ENCODE results near the gene TYW3.

TYW3 gene

DNA sequence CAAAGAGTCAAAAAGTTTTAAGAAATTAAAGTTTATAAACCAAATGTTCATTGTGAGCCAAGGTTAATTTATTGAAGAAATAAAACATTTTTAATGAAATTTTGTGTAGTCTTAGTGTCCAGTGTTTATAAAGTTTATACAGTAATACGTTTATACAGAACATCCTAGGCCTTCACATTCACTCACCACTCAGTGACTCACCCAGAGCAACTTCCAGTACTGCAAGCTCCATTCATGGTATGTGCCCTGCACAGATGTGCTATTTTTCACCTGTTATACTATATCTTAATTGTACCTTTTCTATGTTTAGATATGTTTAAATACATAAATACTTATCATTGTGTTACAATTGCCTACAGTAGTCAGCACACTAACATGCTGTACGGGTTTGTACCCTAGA, 33.6 kb downstream of the TYW3 start (continued):
- TF ChIP-seq ZNF704 (tag by site-specific recombination; IDR thresholded peaks at IDR 0.05) (no peak), OSR2 (tag by site-specific recombination; IDR thresholded peaks at IDR 0.05) (no peak), PBX3 (CRISPR knock-in tag; IDR thresholded peaks at IDR 0.05) (no peak), ZBTB48 (tag by site-specific recombination; IDR thresholded peaks at IDR 0.05) (no peak), ZNF654 (tag by site-specific recombination; IDR thresholded peaks at IDR 0.05; ENCODE audit: low read depth) (no peak), TRIM28 (IDR thresholded peaks at IDR 0.05; ENCODE audit: borderline replicate concordance, low read length) (no peak)

DNA sequence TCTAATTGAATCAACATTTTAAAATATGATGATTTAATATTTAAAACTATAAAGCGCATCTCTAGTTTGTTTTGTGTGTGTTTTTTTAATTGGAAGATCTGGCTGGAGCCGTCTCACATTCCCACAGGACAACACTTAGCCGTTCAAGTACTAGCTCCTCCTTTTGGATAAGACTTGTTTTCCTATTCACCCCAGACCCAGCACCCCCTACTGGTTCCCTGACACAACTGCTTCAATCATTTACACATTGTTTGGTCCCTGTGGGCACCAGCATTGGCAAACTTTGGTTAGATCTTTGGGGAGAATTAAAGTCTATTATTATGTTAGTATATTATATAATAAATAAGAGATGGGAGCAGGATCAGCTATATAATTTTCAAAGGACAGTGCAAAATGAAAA, 34.5 kb downstream of the TYW3 start:
- ChIA-PET POLR2A (no interaction called here), CTCF (interaction anchor here (0.6 to 3.4 kb wide), 12 partner anchors 9 to 446 kb away, joined by 3 to 17 read pairs (median 4); partner anchors contain the start of gene TYW3)
- Histone ChIP-seq H3K36me3 (ENCODE audit: control insufficient read depth in 2 of 2, insufficient read depth in 1 of 2, low read length in 2 of 2) (peaks cover 0 to 19% of the 10 kb centered on the region in 2 experiments; a peak in 1 of 3 replicates), H3K4me3 (ENCODE audit: low read depth, low read length) (no peak overlapping the region), H3K9me3 (ENCODE audit: control insufficient read depth, insufficient read depth, low read depth, low read length) (no peaks in the 10 kb centered on the region), H3K4me1 (ENCODE audit: control insufficient read depth, insufficient read depth, low read length) (no peaks in the 10 kb centered on the region), H3K27ac (ENCODE audit: extremely low read depth, low read depth, low read length) (no peak overlapping the region)
- TF ChIP-seq ZIC2 (tag by site-specific recombination; IDR thresholded peaks at IDR 0.05) (no peak), ZNF473 (tag by site-specific recombination; IDR thresholded peaks at IDR 0.05) (no peak), ZSCAN30 (tag by site-specific recombination; IDR thresholded peaks at IDR 0.05) (no peak), SALL2 (tag by site-specific recombination; IDR thresholded peaks at IDR 0.05; ENCODE audit: borderline replicate concordance) (no peak), ZNF571 (tag by site-specific recombination; IDR thresholded peaks at IDR 0.05) (no peak), ZNF585B (tag by site-specific recombination; IDR thresholded peaks at IDR 0.05) (no peak), ZNF311 (tag by site-specific recombination; IDR thresholded peaks at IDR 0.05; ENCODE audit: borderline replicate concordance) (no peak), ZBTB20 (tag by site-specific recombination; IDR thresholded peaks at IDR 0.05) (no peak), ZNF830 (tag by site-specific recombination; IDR thresholded peaks at IDR 0.05; ENCODE audit: low read depth) (no peak), ZNF530 (tag by site-specific recombination; IDR thresholded peaks at IDR 0.05; ENCODE audit: low read depth) (no peak), KLF9 (tag by site-specific recombination; IDR thresholded peaks at IDR 0.05; ENCODE audit: low read depth) (no peak), GLIS1 (tag by site-specific recombination; IDR thresholded peaks at IDR 0.05) (no peak), ZNF366 (tag by site-specific recombination; conservative IDR thresholded peaks at IDR 0.05) (no peak), ZNF223 (tag by site-specific recombination; IDR thresholded peaks at IDR 0.05) (no peak), ZNF777 (tag by site-specific recombination; IDR thresholded peaks at IDR 0.05; ENCODE audit: borderline replicate concordance) (no peak), KLF17 (tag by site-specific recombination; IDR thresholded peaks at IDR 0.05) (no peak), PATZ1 (tag by site-specific recombination; IDR thresholded peaks at IDR 0.05) (no peak), ZNF664 (tag by site-specific recombination; IDR thresholded peaks at IDR 0.05) (no peak)
